ENCODE data around the gene MMADHC.
"Not testable (repeated sequence)": the region's sequence is repeated elsewhere in the genome, so short reads cannot be mapped to it uniquely, and the experiment has no call there.

GRCh38 chr2:149565625-149566024 is 21.9 kb downstream of the MMADHC start:
- TF ChIP-seq TBL1XR1 (IDR thresholded peaks at IDR 0.05; ENCODE audit: borderline replicate concordance, low read length, partially characterized antibody); NFE2L1 (CRISPR knock-in tag; IDR thresholded peaks at IDR 0.05; ENCODE audit: borderline replicate concordance); U2AF2 (IDR thresholded peaks at IDR 0.05; ENCODE audit: low read depth, low read length); POLR2A (IDR thresholded peaks at IDR 0.05; ENCODE audit: insufficient read depth in 1 of 2, low read depth in 2 of 2, low read length in 2 of 2); ZFP36L1 (CRISPR knock-in tag; IDR thresholded peaks at IDR 0.05); ZNF792 (CRISPR knock-in tag; IDR thresholded peaks at IDR 0.05); ZNF263 (CRISPR knock-in tag; IDR thresholded peaks at IDR 0.05): not testable (repeated sequence)
- TF ChIP-seq, protein P1, sequence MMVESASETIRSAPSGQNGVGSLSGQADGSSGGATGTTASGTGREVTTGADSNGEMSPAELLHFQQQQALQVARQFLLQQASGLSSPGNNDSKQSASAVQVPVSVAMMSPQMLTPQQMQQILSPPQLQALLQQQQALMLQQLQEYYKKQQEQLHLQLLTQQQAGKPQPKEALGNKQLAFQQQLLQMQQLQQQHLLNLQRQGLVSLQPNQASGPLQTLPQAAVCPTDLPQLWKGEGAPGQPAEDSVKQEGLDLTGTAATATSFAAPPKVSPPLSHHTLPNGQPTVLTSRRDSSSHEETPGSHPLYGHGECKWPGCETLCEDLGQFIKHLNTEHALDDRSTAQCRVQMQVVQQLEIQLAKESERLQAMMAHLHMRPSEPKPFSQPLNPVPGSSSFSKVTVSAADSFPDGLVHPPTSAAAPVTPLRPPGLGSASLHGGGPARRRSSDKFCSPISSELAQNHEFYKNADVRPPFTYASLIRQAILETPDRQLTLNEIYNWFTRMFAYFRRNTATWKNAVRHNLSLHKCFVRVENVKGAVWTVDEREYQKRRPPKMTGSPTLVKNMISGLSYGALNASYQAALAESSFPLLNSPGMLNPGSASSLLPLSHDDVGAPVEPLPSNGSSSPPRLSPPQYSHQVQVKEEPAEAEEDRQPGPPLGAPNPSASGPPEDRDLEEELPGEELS (CRISPR knock-in tag; IDR thresholded peaks at IDR 0.05): not testable (repeated sequence)

All from HepG2 (cell line).